ENCODE data around the gene FAM53B. TPM values are rescaled to one million over a fixed set of nuclear protein-coding genes. Genes with fewer than 3 reads are reported as not detected.
A peak's percentile ranks its signal among the peaks of the same experiment; 100 is the strongest.

Gene FAM53B
- total and polyA plus RNA-seq, 12 donors, result 11.6 to 42.9 (median 29.1) TPM

GRCh38 chr10:124632566-124632965, 111.6 kb downstream of the FAM53B start:
- ATAC-seq (peak in 4 of 8 donors; percentile 4 to 9 (median 6)), DNase-seq (no peak)
- H3K36me3 ChIP-seq, result peaks cover 0 to 7% (median 0%) of the 10 kb centered on the region in 9 donors
- peaks cover 0 to 7% (median 0%) of the 10 kb centered on the region in 11 donors for H3K9me3 ChIP-seq
- H3K4me1 ChIP-seq, result peaks cover 28 to 78% (median 68%) of the 10 kb centered on the region in 9 donors
- peak overlapping the region; percentile 31 to 74 (median 63) for H3K27ac ChIP-seq
- H3K4me3 ChIP-seq, result no peak overlapping the region
- no peak for TF ChIP-seq CTCF (IDR thresholded peaks at IDR 0.05)
- intact Hi-C loops (cut with DNase I), result loop anchor here in 6 of 10 donors (5.0 kb wide), 5 partner anchors 40 to 110 kb away; partner anchors contain the start of gene FAM53B (in 4 of the 6)
- no peaks in the 10 kb centered on the region for H3K27me3 ChIP-seq
- WGBS, 2 donors, result 68 to 71% methylated on average over 10 of the region's 10 CpGs

- 47 to 60% methylated on average over 19 of the region's 19 CpGs for WGBS, 2 donors
- intact Hi-C loops (cut with DNase I), result loop anchor here in 6 of 10 donors (5.0 kb wide), 5 partner anchors 40 to 110 kb away; partner anchors contain the start of gene FAM53B (in 4 of the 6)
- peak overlapping the region; percentile 31 to 74 (median 63) for H3K27ac ChIP-seq
- peaks cover 0 to 7% (median 0%) of the 10 kb centered on the region in 11 donors for H3K9me3 ChIP-seq
- H3K4me3 ChIP-seq, result no peak overlapping the region
- TF ChIP-seq CTCF (IDR thresholded peaks at IDR 0.05), result peak; percentile 35 to 76 (median 58)
- DNase-seq (peak; percentile 48 to 71), ATAC-seq (peak; percentile 18 to 81 (median 76))
- H3K4me1 ChIP-seq, result peaks cover 33 to 78% (median 68%) of the 10 kb centered on the region in 9 donors
- no peaks in the 10 kb centered on the region for H3K27me3 ChIP-seq
- H3K36me3 ChIP-seq, result peaks cover 0 to 7% (median 0%) of the 10 kb centered on the region in 9 donors
Observed at GRCh38 chr10:124632064-124632531, 112.1 kb downstream of the FAM53B start.

- 85 to 89% methylated on average over 5 of the region's 5 CpGs for WGBS, 2 donors
- peak overlapping the region in 4 of 10 donors; percentile 50 to 76 (median 70) for H3K27ac ChIP-seq
Observed at GRCh38 chr10:124630551-124630950, 113.6 kb downstream of the FAM53B start.

GRCh38 chr10:124629842-124630241, 114.3 kb downstream of the FAM53B start:
- intact Hi-C loops (cut with DNase I), result loop anchor here in 7 of 10 donors (1.0 to 5.0 kb wide), 9 partner anchors 39 to 112 kb away; partner anchors contain the start of gene FAM53B (in 5 of the 7)
- DNase-seq, result no peak
- Histone ChIP-seq H3K36me3 (peaks cover 0 to 7% (median 0%) of the 10 kb centered on the region in 9 donors), H3K27ac (peak overlapping the region in 8 of 10 donors; percentile 2 to 76 (median 51)), H3K27me3 (no peaks in the 10 kb centered on the region), H3K9me3 (peaks cover 0 to 7% (median 0%) of the 10 kb centered on the region in 11 donors), H3K4me3 (no peak overlapping the region), H3K4me1 (peaks cover 45 to 83% (median 81%) of the 10 kb centered on the region in 9 donors)
- no peak for TF ChIP-seq CTCF (IDR thresholded peaks at IDR 0.05)
- whole genome bisulfite sequencing, 2 donors, result 71 to 76% methylated on average over 6 of the region's 6 CpGs
- ATAC-seq, result no peak

More at GRCh38 chr10:124630551-124630950, 113.6 kb downstream of the FAM53B start:
- TF ChIP-seq CTCF (IDR thresholded peaks at IDR 0.05), result no peak
- H3K9me3 ChIP-seq, result peaks cover 0 to 7% (median 0%) of the 10 kb centered on the region in 11 donors
- DNase-seq (no peak), ATAC-seq (no peak)
- H3K36me3 ChIP-seq, result peaks cover 0 to 7% (median 0%) of the 10 kb centered on the region in 9 donors
- intact Hi-C loops (cut with DNase I), result loop anchor here in 6 of 10 donors (5.0 kb wide), 5 partner anchors 42 to 112 kb away; partner anchors contain the start of gene FAM53B (in 4 of the 6)
- peaks cover 42 to 78% (median 75%) of the 10 kb centered on the region in 9 donors for H3K4me1 ChIP-seq
- H3K4me3 ChIP-seq, result no peak overlapping the region
- no peaks in the 10 kb centered on the region for H3K27me3 ChIP-seq
